Mesodermal cell (in vitro differentiated cells): ENCODE results near the gene FRMD4A.
"Not testable (repeated sequence)": the region's sequence is repeated elsewhere in the genome, so short reads cannot be mapped to it uniquely, and the experiment has no call there.

Experiments
- H3K27ac ChIP-seq: 2 replicates; pipeline ENCODE4 v1.7.0; 2013; ENCODE audit warnings: mild to moderate bottlenecking, low read depth, low read length, moderate library complexity; ENCODE audit not compliant: severe bottlenecking
- H3K36me3 ChIP-seq: 2 replicates; pipeline ENCODE4 v1.7.1; 2013; ENCODE audit warnings: mild to moderate bottlenecking, low read length, moderate library complexity; ENCODE audit not compliant: control insufficient read depth, insufficient read depth
- H3K4me1 ChIP-seq: one replicate; pipeline ENCODE4 v1.7.1; 2013; ENCODE audit warnings: mild to moderate bottlenecking, low read length; ENCODE audit not compliant: insufficient read depth, control insufficient read depth, poor library complexity, severe bottlenecking
- H3K4me3 ChIP-seq: 2 replicates; pipeline ENCODE4 v1.7.0; 2013; ENCODE audit warnings: low read length, control low read depth, mild to moderate bottlenecking; ENCODE audit not compliant: insufficient read depth, poor library complexity, severe bottlenecking; ENCODE audit errors: extremely low read depth
- H3K9me3 ChIP-seq: 2 replicates; pipeline ENCODE4 v1.7.1; 2013; ENCODE audit warnings: mild to moderate bottlenecking, low read length, moderate library complexity; ENCODE audit not compliant: control insufficient read depth
- WGBS, 2 experiments: methylation state at CpG; one replicate each; pipeline ENCODE4 v1.1.5; 2013; ENCODE audit warnings: missing lambda C conversion rate in 2 of 2; ENCODE audit not compliant: insufficient coverage in 2 of 2; 5-methylcytosine and 5-hydroxymethylcytosine counted together

FRMD4A gene

DNA sequence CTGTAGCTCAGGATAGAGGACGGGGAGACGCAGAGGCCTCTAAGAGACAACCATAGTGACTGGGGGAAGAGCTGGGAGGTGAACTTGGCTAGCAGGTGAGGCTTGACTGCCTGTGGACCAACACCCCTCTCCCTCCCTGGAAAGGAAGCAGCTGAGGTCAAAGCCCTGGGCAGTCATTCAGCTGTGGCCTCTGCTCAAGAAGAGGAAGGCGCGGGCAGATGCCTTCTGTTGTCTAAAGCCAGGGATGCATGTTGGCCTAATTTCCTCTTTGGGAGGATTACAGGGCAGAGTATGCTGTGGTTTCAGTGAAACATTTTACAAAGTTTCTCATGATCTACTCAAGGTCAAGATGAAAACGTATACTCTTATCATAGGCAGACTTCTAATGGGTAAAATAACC lies 416.8 kb downstream of the FRMD4A start:
- Histone ChIP-seq H3K36me3 (no peaks in the 10 kb centered on the region), H3K9me3 (no peaks in the 10 kb centered on the region), H3K4me3 (no peak overlapping the region), H3K4me1 (no peaks in the 10 kb centered on the region), H3K27ac (no peak overlapping the region)
- 96% methylated on average over 4 of the region's 5 CpGs; no CpG with 5 or more reads in 1 of the 2 experiments for WGBS, 2 experiments

DNA sequence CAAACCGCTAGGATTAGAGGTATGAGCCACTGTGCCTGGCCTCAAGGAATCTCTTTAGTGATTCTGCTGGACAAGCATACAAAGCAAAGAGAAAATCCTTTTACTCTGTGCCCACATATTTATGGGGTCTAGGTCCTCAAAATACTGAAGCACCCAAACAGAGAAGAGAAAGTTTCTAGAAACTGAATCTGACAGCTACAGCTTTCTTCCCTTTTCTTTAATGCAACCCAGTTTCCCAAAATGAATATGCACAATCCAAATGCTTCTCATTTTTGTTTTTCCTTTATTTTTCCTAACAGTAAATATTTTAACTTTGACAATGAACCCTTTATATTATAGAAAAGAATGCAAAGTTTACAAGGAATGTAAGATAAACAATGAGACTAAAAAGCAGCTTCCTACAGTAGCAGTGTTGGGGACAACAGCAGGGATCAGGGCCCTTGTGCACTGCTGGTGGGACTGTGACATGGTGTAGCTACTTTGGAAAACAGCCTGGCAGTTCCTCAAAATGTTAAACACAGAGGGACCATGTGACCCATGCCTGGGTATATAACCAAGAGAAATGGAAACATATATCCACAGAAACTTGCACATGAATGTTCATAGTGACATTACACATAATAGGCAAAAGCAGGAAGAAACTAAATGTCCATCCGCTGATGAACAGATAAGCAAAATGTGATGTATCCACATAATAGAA lies 418.8 kb downstream of the FRMD4A start:
- Histone ChIP-seq H3K4me3 (no peak overlapping the region), H3K9me3 (no peaks in the 10 kb centered on the region), H3K4me1 (no peaks in the 10 kb centered on the region), H3K36me3 (no peaks in the 10 kb centered on the region), H3K27ac (no peak overlapping the region)
- WGBS, 2 experiments, result 86 to 89% methylated on average over 1 of the region's 2 CpGs

DNA sequence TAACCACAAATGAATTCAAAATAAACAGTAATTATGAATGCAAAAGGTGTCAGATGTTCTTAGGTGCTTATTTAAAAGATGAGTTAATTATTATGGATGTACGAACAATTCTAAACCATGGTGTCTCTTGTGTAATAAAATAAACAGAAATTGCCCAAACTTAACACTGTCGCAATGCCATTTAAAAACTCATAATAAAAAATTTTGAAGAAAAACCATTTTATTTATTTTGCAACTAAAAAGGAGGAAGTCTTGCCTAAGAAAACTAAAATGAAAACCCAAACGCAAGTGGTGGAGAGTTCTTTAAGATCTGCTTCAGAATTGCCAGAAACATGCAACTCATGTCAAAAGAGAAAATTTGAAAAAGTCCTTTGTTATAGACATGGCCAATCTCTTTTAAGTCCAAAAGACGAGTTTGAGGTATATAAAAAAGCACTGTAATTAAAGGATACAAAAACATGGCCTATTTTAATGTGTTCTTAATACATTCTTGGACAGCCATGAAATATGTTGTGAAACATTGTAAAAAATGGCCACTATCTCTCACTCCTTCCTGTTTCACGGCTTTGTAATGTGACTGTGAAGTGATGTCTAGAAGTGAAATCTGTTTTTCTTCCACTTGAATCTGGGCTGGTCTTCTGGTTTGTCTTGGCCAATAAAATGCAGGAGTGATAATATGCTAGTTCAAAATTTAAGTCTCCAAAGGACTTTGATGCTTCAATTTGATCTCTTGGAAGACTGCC lies 421.0 kb downstream of the FRMD4A start:
- Histone ChIP-seq H3K4me1 (no peaks in the 10 kb centered on the region), H3K36me3 (no peaks in the 10 kb centered on the region), H3K27ac (no peak overlapping the region), H3K9me3 (no peaks in the 10 kb centered on the region), H3K4me3 (no peak overlapping the region)
- 100% methylated on average over 1 of the region's 5 CpGs; no CpG with 5 or more reads in 1 of the 2 experiments for WGBS, 2 experiments

DNA sequence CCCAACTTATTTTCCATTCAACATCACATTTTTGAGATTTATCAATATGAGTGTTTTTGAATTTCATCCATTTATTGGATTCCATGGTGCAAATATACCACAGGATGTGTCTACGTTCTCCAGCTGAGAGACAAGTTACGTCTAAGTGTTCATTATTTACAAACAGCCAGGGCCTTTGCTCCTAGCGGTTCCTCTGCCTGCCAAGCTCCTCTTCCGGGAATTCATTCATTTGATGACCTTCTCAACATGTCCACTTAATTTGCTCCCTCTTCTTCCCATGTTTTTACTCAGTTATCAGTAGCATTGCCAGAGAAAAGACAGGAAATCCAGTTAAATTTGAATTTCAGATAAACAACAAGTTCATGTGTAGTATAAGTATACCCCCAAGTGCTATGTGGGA lies 422.2 kb downstream of the FRMD4A start:
- WGBS, 2 experiments, result 92 to 100% methylated on average over 3 to 4 of the region's 4 CpGs
- Histone ChIP-seq H3K36me3 (no peaks in the 10 kb centered on the region), H3K4me3 (no peak overlapping the region), H3K9me3 (no peaks in the 10 kb centered on the region), H3K4me1 (peaks cover 6% of the 10 kb centered on the region), H3K27ac (no peak overlapping the region)

GRCh38 chr10:13907570-13907969 lies 423.2 kb downstream of the FRMD4A start:
- H3K9me3 ChIP-seq, result no peaks in the 10 kb centered on the region
- peaks cover 6% of the 10 kb centered on the region for H3K4me1 ChIP-seq
- no peaks in the 10 kb centered on the region for H3K36me3 ChIP-seq
- WGBS, 2 experiments, result 88 to 100% methylated on average over 5 of the region's 6 CpGs
- no peak overlapping the region for H3K4me3 ChIP-seq
- H3K27ac ChIP-seq, result no peak overlapping the region

DNA sequence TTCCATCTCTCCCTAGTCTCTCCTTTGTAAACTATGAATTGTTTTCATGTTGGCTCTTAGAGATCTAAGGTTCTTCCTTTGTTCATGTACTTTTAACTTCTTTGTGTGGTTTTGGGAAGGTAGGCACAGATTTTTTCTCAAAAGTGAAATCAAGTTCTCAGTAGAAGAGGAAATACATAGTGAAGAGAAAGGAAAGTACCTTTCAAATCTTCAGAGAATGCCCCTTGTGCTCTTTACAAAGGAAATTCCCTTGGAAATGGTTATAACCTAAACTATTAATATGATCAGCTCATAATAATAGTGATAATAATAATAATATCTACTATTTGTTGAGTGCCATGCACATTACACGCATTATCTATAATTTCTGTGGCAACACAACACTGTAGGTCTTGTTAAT lies 425.4 kb downstream of the FRMD4A start:
- no peak overlapping the region for H3K4me3 ChIP-seq
- peaks cover 6% of the 10 kb centered on the region for H3K4me1 ChIP-seq
- H3K9me3 ChIP-seq, result no peaks in the 10 kb centered on the region
- WGBS, 2 experiments, result 100% methylated on average over 1 of the region's 1 CpG
- no peaks in the 10 kb centered on the region for H3K36me3 ChIP-seq
- no peak overlapping the region for H3K27ac ChIP-seq

GRCh38 chr10:13904064-13904463 lies 426.7 kb downstream of the FRMD4A start:
- peak overlapping the region; percentile 49 for H3K27ac ChIP-seq
- 62 to 75% methylated on average over 9 to 16 of the region's 16 CpGs for WGBS, 2 experiments
- no peak overlapping the region for H3K4me3 ChIP-seq
- peaks cover 6% of the 10 kb centered on the region for H3K4me1 ChIP-seq
- H3K36me3 ChIP-seq, result no peaks in the 10 kb centered on the region
- no peaks in the 10 kb centered on the region for H3K9me3 ChIP-seq

DNA sequence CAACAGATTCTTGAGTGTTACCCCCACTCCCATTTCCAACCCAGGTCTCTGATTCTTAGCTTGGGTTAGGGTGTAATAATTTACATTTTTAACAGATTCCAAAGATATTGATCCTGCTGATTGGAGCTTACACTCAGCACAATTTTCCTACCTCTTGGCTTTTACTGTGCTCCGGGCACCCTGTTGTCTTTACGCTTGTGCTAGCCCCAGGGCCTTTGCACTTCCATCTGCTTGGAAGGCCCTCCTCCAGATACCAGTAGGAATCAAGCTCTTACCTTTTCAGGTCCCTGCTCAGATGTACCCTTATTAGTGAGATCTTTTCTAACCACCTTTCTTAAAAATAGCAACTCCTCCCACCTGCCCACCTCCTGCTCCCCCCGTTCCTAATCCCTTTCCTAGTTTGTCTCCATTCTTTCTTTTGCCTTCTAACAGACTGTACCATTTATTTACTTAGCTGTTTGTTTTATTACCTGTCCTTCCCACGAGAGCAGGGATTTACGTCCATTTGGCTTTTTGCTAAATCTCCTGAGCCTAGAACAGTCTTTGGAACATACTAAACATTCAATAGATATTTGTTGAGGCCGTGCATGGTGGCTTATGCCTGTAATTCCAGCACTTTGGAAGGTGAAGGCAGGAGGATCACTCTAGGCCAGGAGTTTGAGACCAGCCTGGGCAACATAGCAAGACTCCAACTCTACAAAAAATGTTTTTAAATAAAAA lies 427.7 kb downstream of the FRMD4A start:
- H3K27ac ChIP-seq, result no peak overlapping the region
- no peaks in the 10 kb centered on the region for H3K9me3 ChIP-seq
- WGBS, 2 experiments, result 96 to 97% methylated on average over 3 of the region's 6 CpGs
- H3K36me3 ChIP-seq, result no peaks in the 10 kb centered on the region
- H3K4me3 ChIP-seq, result no peak overlapping the region
- H3K4me1 ChIP-seq, result peaks cover 6% of the 10 kb centered on the region

GRCh38 chr10:13899941-13900340 lies 430.8 kb downstream of the FRMD4A start:
- H3K4me3 ChIP-seq, result no peak overlapping the region

DNA sequence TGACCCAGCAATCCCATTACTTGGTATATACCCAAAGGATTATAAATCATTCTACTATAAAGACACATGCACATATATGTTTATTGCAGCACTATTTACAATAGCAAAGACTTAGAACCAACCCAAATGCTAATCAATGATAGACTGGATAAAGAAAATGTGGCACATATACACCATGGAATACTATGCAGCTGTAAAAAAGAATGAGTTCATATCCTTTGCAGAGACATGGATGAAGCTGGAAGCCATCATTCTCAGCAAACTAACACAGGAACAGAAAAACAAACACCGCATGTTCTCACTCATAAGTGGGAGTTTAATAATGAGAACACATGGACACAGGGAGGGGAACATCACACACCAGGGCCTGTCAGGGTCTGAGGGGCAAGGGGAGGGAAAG lies 434.6 kb downstream of the FRMD4A start:
- H3K4me3 ChIP-seq, H3K27ac ChIP-seq, H3K4me1 ChIP-seq, H3K9me3 ChIP-seq, H3K36me3 ChIP-seq: not testable (repeated sequence)
- no CpG with 5 or more reads among the region's 1 CpG for WGBS, 2 experiments

More at GRCh38 chr10:13899941-13900340, 430.8 kb downstream of the FRMD4A start:
- Histone ChIP-seq H3K27ac (no peak overlapping the region), H3K4me1 (peaks cover 6% of the 10 kb centered on the region), H3K36me3 (no peaks in the 10 kb centered on the region), H3K9me3 (no peaks in the 10 kb centered on the region)
- whole genome bisulfite sequencing, 2 experiments, result 100% methylated on average over 1 of the region's 3 CpGs; no CpG with 5 or more reads in 1 of the 2 experiments
